ENCODE data around the gene BCCIP.

DNA sequence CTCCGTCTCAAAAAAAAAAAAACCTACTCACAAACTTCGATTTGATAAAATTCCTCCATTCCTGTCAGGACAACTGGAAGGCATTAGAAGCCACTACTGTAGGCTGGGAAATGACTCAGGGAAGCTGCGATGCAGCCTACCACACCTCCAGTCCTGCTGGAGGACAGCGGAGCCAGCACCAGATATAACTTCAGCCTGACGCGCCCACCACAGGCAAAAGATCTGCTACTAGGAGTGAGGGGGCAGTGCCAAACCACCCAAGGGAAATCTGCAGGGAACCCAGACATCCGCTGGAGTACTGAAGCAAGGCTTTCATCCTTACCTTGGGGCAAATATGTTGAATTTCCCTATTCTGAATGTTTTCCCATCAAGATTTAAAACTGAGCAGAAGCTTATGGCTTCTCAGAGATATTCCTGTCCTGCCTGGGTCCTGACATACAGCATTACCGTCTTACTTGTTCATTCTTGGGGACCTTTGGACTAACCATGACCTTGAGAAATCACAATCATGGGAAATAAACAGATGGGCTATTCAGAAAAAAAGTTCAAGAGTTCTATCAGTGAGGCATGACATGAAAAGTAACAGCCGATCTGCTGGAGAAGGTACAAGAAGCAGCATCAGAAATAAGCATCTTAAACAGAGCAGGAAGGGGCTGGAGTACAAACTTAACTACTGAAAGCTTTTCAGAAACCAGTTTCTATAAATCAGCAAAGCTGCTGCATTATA, 20.4 kb downstream of the BCCIP start:
- TF ChIP-seq, protein P1, sequence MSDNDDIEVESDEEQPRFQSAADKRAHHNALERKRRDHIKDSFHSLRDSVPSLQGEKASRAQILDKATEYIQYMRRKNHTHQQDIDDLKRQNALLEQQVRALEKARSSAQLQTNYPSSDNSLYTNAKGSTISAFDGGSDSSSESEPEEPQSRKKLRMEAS (CRISPR knock-in tag; IDR thresholded peaks at IDR 0.05) = no peak
- TF ChIP-seq CTCF (IDR thresholded peaks at IDR 0.05) = no peak

Measured in WTC11 (cell line).